ENCODE data around the gene RHAG.

The RHAG gene

GRCh38 chr6:49565855-49566254, 70.8 kb downstream of the RHAG start:
- Histone ChIP-seq H3K36me3 (replicated peaks; ENCODE audit: insufficient read depth, low read length) (no peaks in the 10 kb centered on the region), H3K27ac (ENCODE audit: low read length) (no peak overlapping the region), H3K9me2 (replicated peaks; ENCODE audit: insufficient read depth, low read length) (no peaks in the 10 kb centered on the region), H3K79me2 (ENCODE audit: low read length) (no peaks in the 10 kb centered on the region), H3K4me1 (ENCODE audit: low read length) (no peaks in the 10 kb centered on the region), H3K4me3 (ENCODE audit: low read length) (no peak overlapping the region), H3F3A (ENCODE audit: insufficient read depth, low read length) (no peaks in the 10 kb centered on the region), H4K20me1 (ENCODE audit: insufficient read depth, low read length) (no peaks in the 10 kb centered on the region), H3K9ac (ENCODE audit: low read length) (no peak overlapping the region), H3K4me2 (ENCODE audit: low read depth, low read length) (no peak overlapping the region), H3K9me3 (replicated peaks; ENCODE audit: insufficient read depth, low read length) (no peaks in the 10 kb centered on the region), H3K27me3 (replicated peaks; ENCODE audit: insufficient read depth, low read length) (no peaks in the 10 kb centered on the region), H2AFZ (ENCODE audit: low read length) (no peak overlapping the region)
- no peak for DNase-seq
- no peak for TF ChIP-seq EZH2 (optimal IDR thresholded peaks at IDR 0.05; ENCODE audit: low read depth, low read length)
- TF ChIP-seq, protein P1, sequence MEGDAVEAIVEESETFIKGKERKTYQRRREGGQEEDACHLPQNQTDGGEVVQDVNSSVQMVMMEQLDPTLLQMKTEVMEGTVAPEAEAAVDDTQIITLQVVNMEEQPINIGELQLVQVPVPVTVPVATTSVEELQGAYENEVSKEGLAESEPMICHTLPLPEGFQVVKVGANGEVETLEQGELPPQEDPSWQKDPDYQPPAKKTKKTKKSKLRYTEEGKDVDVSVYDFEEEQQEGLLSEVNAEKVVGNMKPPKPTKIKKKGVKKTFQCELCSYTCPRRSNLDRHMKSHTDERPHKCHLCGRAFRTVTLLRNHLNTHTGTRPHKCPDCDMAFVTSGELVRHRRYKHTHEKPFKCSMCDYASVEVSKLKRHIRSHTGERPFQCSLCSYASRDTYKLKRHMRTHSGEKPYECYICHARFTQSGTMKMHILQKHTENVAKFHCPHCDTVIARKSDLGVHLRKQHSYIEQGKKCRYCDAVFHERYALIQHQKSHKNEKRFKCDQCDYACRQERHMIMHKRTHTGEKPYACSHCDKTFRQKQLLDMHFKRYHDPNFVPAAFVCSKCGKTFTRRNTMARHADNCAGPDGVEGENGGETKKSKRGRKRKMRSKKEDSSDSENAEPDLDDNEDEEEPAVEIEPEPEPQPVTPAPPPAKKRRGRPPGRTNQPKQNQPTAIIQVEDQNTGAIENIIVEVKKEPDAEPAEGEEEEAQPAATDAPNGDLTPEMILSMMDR (IDR thresholded peaks at IDR 0.05; ENCODE audit: low read length), result no peak
- TF ChIP-seq EZH2phosphoT487 (IDR thresholded peaks at IDR 0.05; ENCODE audit: low read length), result no peak

DNA sequence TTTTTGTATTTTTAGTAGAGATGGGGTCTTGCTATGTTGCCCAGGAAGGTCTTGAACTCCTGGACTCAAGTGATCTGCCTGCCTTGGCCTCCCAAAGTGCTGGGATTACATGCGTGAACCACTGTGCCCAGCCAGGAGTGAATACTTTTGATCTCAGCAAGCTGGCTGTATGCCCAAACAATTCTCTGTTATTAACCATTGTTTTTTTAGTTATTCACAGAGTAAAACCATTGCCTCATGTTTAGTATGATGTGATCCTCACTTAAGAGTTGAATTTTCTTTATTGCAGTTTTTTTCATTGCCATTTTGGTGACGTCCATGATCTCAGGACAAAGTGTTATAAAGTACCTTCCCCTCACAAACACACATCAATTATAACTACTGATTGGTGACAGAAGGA, 71.4 kb downstream of the RHAG start:
- no peak overlapping the region for H3K4me2 ChIP-seq (ENCODE audit: low read depth, low read length)
- no peak overlapping the region for H3K4me3 ChIP-seq (ENCODE audit: low read length)
- no peak for DNase-seq
- H3K9ac ChIP-seq (ENCODE audit: low read length), result no peak overlapping the region
- no peaks in the 10 kb centered on the region for H3K36me3 ChIP-seq (replicated peaks; ENCODE audit: insufficient read depth, low read length)
- H3K4me1 ChIP-seq (ENCODE audit: low read length), result no peaks in the 10 kb centered on the region
- no peaks in the 10 kb centered on the region for H3K9me3 ChIP-seq (replicated peaks; ENCODE audit: insufficient read depth, low read length)
- TF ChIP-seq, protein P1 (IDR thresholded peaks at IDR 0.05; ENCODE audit: low read length), result no peak
- TF ChIP-seq EZH2 (optimal IDR thresholded peaks at IDR 0.05; ENCODE audit: low read depth, low read length) (no peak), EZH2phosphoT487 (IDR thresholded peaks at IDR 0.05; ENCODE audit: low read length) (no peak)
- H3K79me2 ChIP-seq (ENCODE audit: low read length), result no peaks in the 10 kb centered on the region
- no peaks in the 10 kb centered on the region for H3K9me2 ChIP-seq (replicated peaks; ENCODE audit: insufficient read depth, low read length)
- no peak overlapping the region for H3K27ac ChIP-seq (ENCODE audit: low read length)
- no peaks in the 10 kb centered on the region for H4K20me1 ChIP-seq (ENCODE audit: insufficient read depth, low read length)
- no peak overlapping the region for H2AFZ ChIP-seq (ENCODE audit: low read length)
- H3F3A ChIP-seq (ENCODE audit: insufficient read depth, low read length), result no peaks in the 10 kb centered on the region
- no peaks in the 10 kb centered on the region for H3K27me3 ChIP-seq (replicated peaks; ENCODE audit: insufficient read depth, low read length)

DNA sequence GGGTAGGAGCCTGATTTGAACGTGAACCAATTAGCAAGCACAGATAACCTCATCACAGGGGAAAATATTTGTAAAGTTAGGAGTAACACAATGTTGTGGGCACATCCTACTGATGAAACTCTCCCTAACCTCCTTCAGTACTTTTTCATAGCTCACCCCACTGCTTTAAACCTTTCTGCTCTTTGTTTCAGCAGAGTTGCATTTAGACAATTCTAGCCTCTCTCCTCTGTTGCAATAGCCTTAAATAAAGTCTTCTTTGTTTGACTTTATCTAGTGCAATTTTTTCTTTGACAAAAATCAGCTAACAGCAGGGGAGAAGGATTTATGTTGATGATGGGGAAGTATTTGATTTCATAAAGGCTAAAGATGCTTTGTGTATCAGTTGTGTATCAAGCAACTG, 72.1 kb downstream of the RHAG start:
- no peak overlapping the region for H3K4me3 ChIP-seq (ENCODE audit: low read length)

More for the DNA sequence above, 72.1 kb downstream of the RHAG start:
- DNase-seq, result no peak
- Histone ChIP-seq H3K9ac (ENCODE audit: low read length) (no peak overlapping the region), H3K36me3 (replicated peaks; ENCODE audit: insufficient read depth, low read length) (no peaks in the 10 kb centered on the region), H3F3A (ENCODE audit: insufficient read depth, low read length) (no peaks in the 10 kb centered on the region), H3K27ac (ENCODE audit: low read length) (no peak overlapping the region), H3K9me3 (replicated peaks; ENCODE audit: insufficient read depth, low read length) (no peaks in the 10 kb centered on the region), H2AFZ (ENCODE audit: low read length) (no peak overlapping the region), H3K9me2 (replicated peaks; ENCODE audit: insufficient read depth, low read length) (no peaks in the 10 kb centered on the region), H3K4me1 (ENCODE audit: low read length) (no peaks in the 10 kb centered on the region), H3K27me3 (replicated peaks; ENCODE audit: insufficient read depth, low read length) (no peaks in the 10 kb centered on the region), H4K20me1 (ENCODE audit: insufficient read depth, low read length) (no peaks in the 10 kb centered on the region), H3K4me2 (ENCODE audit: low read depth, low read length) (no peak overlapping the region), H3K79me2 (ENCODE audit: low read length) (no peaks in the 10 kb centered on the region)
- TF ChIP-seq, protein P1 (IDR thresholded peaks at IDR 0.05; ENCODE audit: low read length), result no peak
- no peak for TF ChIP-seq EZH2phosphoT487 (IDR thresholded peaks at IDR 0.05; ENCODE audit: low read length)
- no peak for TF ChIP-seq EZH2 (optimal IDR thresholded peaks at IDR 0.05; ENCODE audit: low read depth, low read length)
